ENCODE results near the gene UBN1. TPM values are rescaled to one million over a fixed set of nuclear protein-coding genes. Genes with fewer than 3 reads are reported as not detected.

UBN1 gene
- total and polyA plus RNA-seq, 2 experiments from 2014 or later = 21.4 to 33.4 TPM

DNA sequence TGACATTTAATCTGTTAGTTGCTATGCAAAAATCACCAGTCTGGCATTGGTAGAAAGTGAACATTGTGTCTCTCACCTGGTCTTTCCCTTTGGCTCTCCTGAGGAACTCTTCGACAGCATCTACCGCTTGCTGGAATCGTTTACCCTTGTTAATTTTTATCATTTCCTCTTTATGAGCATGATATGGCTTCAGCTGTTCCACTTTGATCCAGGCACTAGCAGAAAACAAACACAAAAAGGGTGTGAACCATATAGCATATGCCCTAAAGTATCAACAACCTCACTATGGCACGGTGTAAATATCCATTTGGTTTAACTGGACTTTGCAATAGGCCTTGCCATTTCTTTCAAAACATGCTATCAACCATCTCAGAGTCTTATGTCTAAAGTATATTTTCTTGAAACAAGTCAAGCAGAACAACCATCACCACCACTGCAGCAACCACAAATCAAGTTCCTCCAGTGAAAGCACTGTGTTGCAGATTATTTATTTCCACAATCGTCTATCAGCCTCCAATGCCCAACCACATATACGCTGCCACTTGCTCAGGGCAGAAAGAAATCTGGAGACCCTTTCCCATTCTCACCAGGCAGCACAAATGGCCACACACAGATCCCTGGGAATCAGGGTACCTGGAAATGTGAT is 14.5 kb upstream of the UBN1 start:
- H3K4me3 ChIP-seq = no peak overlapping the region
- no peaks in the 10 kb centered on the region for H3K27me3 ChIP-seq
- peaks cover 35% of the 10 kb centered on the region for H3K4me1 ChIP-seq (ENCODE audit: low read depth)
- no peak for TF ChIP-seq CTCF (IDR thresholded peaks at IDR 0.05; ENCODE audit: low read depth, low read length)
- peak overlapping the region; percentile 95 for H3K27ac ChIP-seq
- H3K9me3 ChIP-seq (ENCODE audit: low read depth) = no peaks in the 10 kb centered on the region
- peaks cover 29% of the 10 kb centered on the region for H3K36me3 ChIP-seq
- DNase-seq (ENCODE audit: low read depth in 1 of 2, low spot score in 1 of 2) = no peak

DNA sequence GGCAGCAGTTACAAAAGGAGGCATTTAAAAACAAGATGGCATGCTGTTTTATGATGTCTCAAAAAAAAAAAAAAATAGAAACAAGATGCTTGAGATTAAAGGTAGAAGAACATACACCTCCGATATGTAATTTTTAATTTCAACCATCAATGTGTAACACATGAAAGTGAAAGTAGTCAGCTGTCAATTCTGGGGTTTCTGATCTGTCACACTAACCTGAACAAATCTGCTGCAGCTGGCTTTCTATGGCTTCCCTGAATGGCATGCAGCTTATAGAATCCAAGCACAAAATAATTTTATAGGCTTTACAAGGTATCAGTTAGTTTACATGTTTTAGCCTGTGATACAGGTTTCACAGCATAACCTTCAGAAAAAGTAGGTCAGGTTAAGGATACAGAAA is 13.7 kb upstream of the UBN1 start:
- no peak for DNase-seq (ENCODE audit: low read depth in 1 of 2, low spot score in 1 of 2)
- H3K36me3 ChIP-seq = peaks cover 29% of the 10 kb centered on the region
- no peak overlapping the region for H3K4me3 ChIP-seq
- H3K27ac ChIP-seq = no peak overlapping the region
- no peak for TF ChIP-seq CTCF (IDR thresholded peaks at IDR 0.05; ENCODE audit: low read depth, low read length)
- peaks cover 35% of the 10 kb centered on the region for H3K4me1 ChIP-seq (ENCODE audit: low read depth)
- H3K27me3 ChIP-seq = no peaks in the 10 kb centered on the region
- H3K9me3 ChIP-seq (ENCODE audit: low read depth) = no peaks in the 10 kb centered on the region

- H3K4me3 ChIP-seq = no peak overlapping the region
- H3K4me1 ChIP-seq (ENCODE audit: low read depth) = peaks cover 12% of the 10 kb centered on the region
- no peak for DNase-seq (ENCODE audit: low read depth in 1 of 2, low spot score in 1 of 2)
- no peak for TF ChIP-seq CTCF (IDR thresholded peaks at IDR 0.05; ENCODE audit: low read depth, low read length)
- H3K27ac ChIP-seq = no peak overlapping the region
- no peaks in the 10 kb centered on the region for H3K9me3 ChIP-seq (ENCODE audit: low read depth)
- H3K36me3 ChIP-seq = peaks cover 52% of the 10 kb centered on the region
- H3K27me3 ChIP-seq = no peaks in the 10 kb centered on the region
These were observed 10.6 kb upstream of the UBN1 start for GRCh38 chr16:4836727-4837126.

GRCh38 chr16:4837733-4838501 is 9.4 kb upstream of the UBN1 start:
- H3K9me3 ChIP-seq (ENCODE audit: low read depth) = no peaks in the 10 kb centered on the region
- no peaks in the 10 kb centered on the region for H3K27me3 ChIP-seq
- H3K4me1 ChIP-seq (ENCODE audit: low read depth) = no peaks in the 10 kb centered on the region
- H3K4me3 ChIP-seq = no peak overlapping the region
- H3K36me3 ChIP-seq = peaks cover 50% of the 10 kb centered on the region
- no peak for TF ChIP-seq CTCF (IDR thresholded peaks at IDR 0.05; ENCODE audit: low read depth, low read length)
- DNase-seq (ENCODE audit: low read depth in 1 of 2, low spot score in 1 of 2) = no peak
- H3K27ac ChIP-seq = no peak overlapping the region

DNA sequence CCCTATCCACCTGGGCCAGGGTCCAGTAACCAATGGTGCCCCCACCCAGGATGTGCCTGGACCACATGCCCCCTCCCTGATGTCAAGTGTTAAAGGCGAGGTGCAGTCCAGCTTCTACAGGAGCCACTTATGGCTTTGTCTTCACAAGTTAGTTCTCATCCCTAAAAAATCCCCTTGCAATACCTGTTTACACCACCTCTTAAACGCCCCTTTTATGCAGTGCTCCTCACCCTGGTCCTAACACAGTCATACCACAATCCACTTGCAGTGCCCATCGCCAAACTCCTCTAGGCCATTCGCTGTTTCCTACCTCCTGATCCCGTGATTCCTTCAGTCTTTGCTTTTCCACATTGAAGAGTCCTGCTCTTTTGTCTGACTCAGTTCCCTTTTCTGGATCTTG is 7.3 kb upstream of the UBN1 start:
- Histone ChIP-seq H3K4me1 (ENCODE audit: low read depth) (no peaks in the 10 kb centered on the region), H3K27me3 (no peaks in the 10 kb centered on the region), H3K4me3 (no peak overlapping the region), H3K27ac (no peak overlapping the region), H3K36me3 (peaks cover 65% of the 10 kb centered on the region), H3K9me3 (ENCODE audit: low read depth) (no peaks in the 10 kb centered on the region)
- no peak for DNase-seq (ENCODE audit: low read depth in 1 of 2, low spot score in 1 of 2)
- no peak for TF ChIP-seq CTCF (IDR thresholded peaks at IDR 0.05; ENCODE audit: low read depth, low read length)

All from cardiac muscle cell (in vitro differentiated cells and primary cell).